Measurements from ENCODE around the gene ASB18.

DNA sequence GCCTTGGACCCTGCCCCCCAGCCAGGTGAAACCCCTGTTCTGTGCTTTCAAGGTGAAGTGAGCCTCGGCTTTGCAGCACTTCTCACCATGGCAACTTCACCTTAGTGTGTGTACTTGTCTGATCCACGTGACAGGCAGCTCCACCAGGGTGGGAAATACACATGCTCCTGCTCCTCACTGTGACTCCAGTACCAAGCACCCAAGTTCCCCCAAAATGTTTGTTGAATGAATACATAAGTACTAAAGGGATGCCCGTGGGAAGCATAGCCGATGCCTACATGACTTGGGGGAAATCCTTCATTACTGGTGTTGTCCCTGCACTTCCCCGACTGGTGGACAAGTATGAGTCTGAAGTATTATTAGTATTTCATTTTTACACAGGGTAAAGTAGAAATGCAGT is 54.2 kb downstream of the ASB18 start:
- TF ChIP-seq, protein P1, sequence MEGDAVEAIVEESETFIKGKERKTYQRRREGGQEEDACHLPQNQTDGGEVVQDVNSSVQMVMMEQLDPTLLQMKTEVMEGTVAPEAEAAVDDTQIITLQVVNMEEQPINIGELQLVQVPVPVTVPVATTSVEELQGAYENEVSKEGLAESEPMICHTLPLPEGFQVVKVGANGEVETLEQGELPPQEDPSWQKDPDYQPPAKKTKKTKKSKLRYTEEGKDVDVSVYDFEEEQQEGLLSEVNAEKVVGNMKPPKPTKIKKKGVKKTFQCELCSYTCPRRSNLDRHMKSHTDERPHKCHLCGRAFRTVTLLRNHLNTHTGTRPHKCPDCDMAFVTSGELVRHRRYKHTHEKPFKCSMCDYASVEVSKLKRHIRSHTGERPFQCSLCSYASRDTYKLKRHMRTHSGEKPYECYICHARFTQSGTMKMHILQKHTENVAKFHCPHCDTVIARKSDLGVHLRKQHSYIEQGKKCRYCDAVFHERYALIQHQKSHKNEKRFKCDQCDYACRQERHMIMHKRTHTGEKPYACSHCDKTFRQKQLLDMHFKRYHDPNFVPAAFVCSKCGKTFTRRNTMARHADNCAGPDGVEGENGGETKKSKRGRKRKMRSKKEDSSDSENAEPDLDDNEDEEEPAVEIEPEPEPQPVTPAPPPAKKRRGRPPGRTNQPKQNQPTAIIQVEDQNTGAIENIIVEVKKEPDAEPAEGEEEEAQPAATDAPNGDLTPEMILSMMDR (IDR thresholded peaks at IDR 0.05 in 8 of 11, conservative IDR thresholded peaks at IDR 0.05 in 3 of 11) = no peak
- TF ChIP-seq POLR2A (IDR thresholded peaks at IDR 0.05) = no peak
- no peak for TF ChIP-seq POLR2AphosphoS5 (IDR thresholded peaks at IDR 0.05)
